ENCODE measurements around the gene C3orf22. TPM values are rescaled to one million over a fixed set of nuclear protein-coding genes. Genes with fewer than 3 reads are reported as not detected.

C3orf22 gene
- total and polyA plus RNA-seq, 9 of the 15 experiments (the other 6 are each of a cell fraction or from before 2014, with no cell fraction given) = not detected

DNA sequence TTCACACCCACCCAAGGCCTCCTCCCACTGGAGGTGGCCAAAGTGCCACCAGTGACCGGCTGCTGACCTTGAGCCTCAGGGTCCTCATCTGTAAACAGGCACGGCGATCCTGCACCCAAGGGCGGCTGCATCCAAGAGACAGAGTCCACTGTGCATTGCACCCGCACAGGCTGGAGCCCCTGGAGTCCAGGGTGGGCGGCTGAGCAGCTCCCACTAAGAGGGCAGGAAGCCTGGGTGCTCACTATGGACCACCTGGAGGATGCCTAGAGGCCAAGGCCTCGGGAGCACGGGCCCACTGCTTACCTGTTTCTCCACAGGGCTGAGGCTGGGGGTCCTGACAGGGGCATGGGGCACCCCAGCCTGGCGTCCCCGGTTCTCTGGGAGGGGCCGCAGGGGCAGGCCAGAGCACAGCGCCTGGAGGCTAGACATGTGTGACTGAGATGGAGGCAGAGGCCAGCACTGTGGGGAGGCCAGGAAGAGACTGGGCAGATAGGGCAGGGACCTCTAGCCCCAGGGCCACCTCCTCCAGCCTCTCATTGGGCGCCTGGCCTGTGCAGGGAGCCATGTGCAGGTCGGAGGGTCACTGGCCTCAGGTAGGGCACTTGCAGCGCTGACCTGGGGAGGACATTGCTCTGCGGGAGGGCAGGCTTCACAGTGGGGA, 41.3 kb downstream of the C3orf22 start, which contains the start of gene UROC1:
TSS of gene UROC1 (minus strand) at position 483 of the 661 bp plus-strand sequence. CDS start at position 429, 54 bp downstream.
- CTCF ChIA-PET (ENCODE audit: low intra/inter-chr PET ratio) = no interaction called here
- Histone ChIP-seq H3K4me3 (no peak within 1 kb of the TSS), H3K36me3 (ENCODE audit: control insufficient read depth, insufficient read depth, low read length) (no peaks in the 10 kb centered on the region), H4K20me1 (replicated peaks; ENCODE audit: control insufficient read depth, insufficient read depth, low read length) (peaks cover 3% of the 10 kb centered on the region; the same call in 1 of the 2 replicates), H3K27ac (ENCODE audit: extremely low read depth, low read depth, low read length) (no peak within 1 kb of the TSS), H3K9ac (ENCODE audit: insufficient read depth in 1 of 2, low read depth in 2 of 2, low read length in 2 of 2) (no peak within 1 kb of the TSS), H3K27me3 (ENCODE audit: control insufficient read depth in 2 of 2, insufficient read depth in 2 of 2, low read length in 2 of 2) (peaks cover 0 to 26% of the 10 kb centered on the region in 2 experiments; a peak in 2 of 5 replicates), H3K4me1 (replicated peaks in 1 of 2; ENCODE audit: control insufficient read depth in 2 of 2, insufficient read depth in 2 of 2, low read length in 2 of 2) (no peaks in the 10 kb centered on the region; a peak in 1 of 5 replicates), H3K9me1 (ENCODE audit: control insufficient read depth, insufficient read depth, low read length) (no peaks in the 10 kb centered on the region), H2AFZ (ENCODE audit: low read depth, low read length) (no peak within 1 kb of the TSS), H3K79me2 (ENCODE audit: control insufficient read depth, insufficient read depth, low read length) (no peaks in the 10 kb centered on the region), H3K9me3 (replicated peaks; ENCODE audit: control insufficient read depth, insufficient read depth, low read depth, low read length) (no peaks in the 10 kb centered on the region), H3K4me2 (ENCODE audit: insufficient read depth, low read length) (no peak within 1 kb of the TSS)
- FAIRE-seq = no peak
- ATAC-seq = no peak
- in situ Hi-C loops (cut with MboI) (no loop called here), intact Hi-C loops (cut with micrococcal nuclease) (no loop called here)
- POLR2A ChIA-PET = no interaction called here
- WGBS (ENCODE audit: insufficient coverage, low coverage, missing lambda C conversion rate) = 6% methylated on average over 10 of the region's 16 CpGs
- TF ChIP-seq RHOXF2B (CRISPR knock-in tag; conservative IDR thresholded peaks at IDR 0.05) = no peak
- TF ChIP-seq ZNF696 (CRISPR knock-in tag; conservative IDR thresholded peaks at IDR 0.05) = no peak
- no TSS peak for BruUV-seq (replicated peaks)
- DNase-seq (ENCODE audit: extremely low read depth in 1 of 4, low spot score in 3 of 4) = no peak

GRCh38 chr3:126516936-126517290, 41.8 kb downstream of the C3orf22 start:
- 0% methylated on average over 5 of the region's 9 CpGs for WGBS (ENCODE audit: insufficient coverage, low coverage, missing lambda C conversion rate)
- no peak for DNase-seq (ENCODE audit: extremely low read depth in 1 of 4, low spot score in 3 of 4)
- intact Hi-C loops (cut with micrococcal nuclease) (no loop called here), in situ Hi-C loops (cut with MboI) (no loop called here)
- no peak overlapping the region for H3K9ac ChIP-seq (ENCODE audit: insufficient read depth in 1 of 2, low read depth in 2 of 2, low read length in 2 of 2)
- H4K20me1 ChIP-seq (replicated peaks; ENCODE audit: control insufficient read depth, insufficient read depth, low read length) = 0 out of 2 replicates have a peak, but pooled peaks cover 2% of the 10 kb centered on the region
- no peak for ATAC-seq
- no peak overlapping the region for H2AFZ ChIP-seq (ENCODE audit: low read depth, low read length)
- TF ChIP-seq ERF (CRISPR knock-in tag; IDR thresholded peaks at IDR 0.05) (no peak), BACH1 (tag; IDR thresholded peaks at IDR 0.05) (no peak), SNRNP70 (optimal IDR thresholded peaks at IDR 0.05; ENCODE audit: low read depth, low read length) (no peak), ZC3H11A (IDR thresholded peaks at IDR 0.05; ENCODE audit: low read depth, low read length) (no peak), GTF2F1 (IDR thresholded peaks at IDR 0.05; ENCODE audit: low read depth, low read length) (no peak), XRCC5 (IDR thresholded peaks at IDR 0.05; ENCODE audit: low read depth, low read length) (no peak), IRF2 (CRISPR knock-in tag; IDR thresholded peaks at IDR 0.05) (no peak)
- TF ChIP-seq, protein P1, sequence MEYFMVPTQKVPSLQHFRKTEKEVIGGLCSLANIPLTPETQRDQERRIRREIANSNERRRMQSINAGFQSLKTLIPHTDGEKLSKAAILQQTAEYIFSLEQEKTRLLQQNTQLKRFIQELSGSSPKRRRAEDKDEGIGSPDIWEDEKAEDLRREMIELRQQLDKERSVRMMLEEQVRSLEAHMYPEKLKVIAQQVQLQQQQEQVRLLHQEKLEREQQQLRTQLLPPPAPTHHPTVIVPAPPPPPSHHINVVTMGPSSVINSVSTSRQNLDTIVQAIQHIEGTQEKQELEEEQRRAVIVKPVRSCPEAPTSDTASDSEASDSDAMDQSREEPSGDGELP (CRISPR knock-in tag; IDR thresholded peaks at IDR 0.05; ENCODE audit: borderline replicate concordance) = no peak
- no peaks in the 10 kb centered on the region for H3K4me1 ChIP-seq (replicated peaks in 1 of 2; ENCODE audit: control insufficient read depth in 2 of 2, insufficient read depth in 2 of 2, low read length in 2 of 2)
- H3K4me2 ChIP-seq (ENCODE audit: insufficient read depth, low read length) = no peak overlapping the region
- no peaks in the 10 kb centered on the region for H3K36me3 ChIP-seq (ENCODE audit: control insufficient read depth, insufficient read depth, low read length)
- H3K4me3 ChIP-seq = no peak overlapping the region
- H3K9me3 ChIP-seq (replicated peaks; ENCODE audit: control insufficient read depth, insufficient read depth, low read depth, low read length) = no peaks in the 10 kb centered on the region
- FAIRE-seq = no peak
- no peaks in the 10 kb centered on the region for H3K9me1 ChIP-seq (ENCODE audit: control insufficient read depth, insufficient read depth, low read length)
- H3K27ac ChIP-seq (ENCODE audit: extremely low read depth, low read depth, low read length) = no peak overlapping the region
- BruUV-seq (replicated peaks) = no TSS peak
- ChIA-PET POLR2A (no interaction called here), CTCF (ENCODE audit: low intra/inter-chr PET ratio) (no interaction called here)
- no peaks in the 10 kb centered on the region for H3K79me2 ChIP-seq (ENCODE audit: control insufficient read depth, insufficient read depth, low read length)
- H3K27me3 ChIP-seq (ENCODE audit: control insufficient read depth in 2 of 2, insufficient read depth in 2 of 2, low read length in 2 of 2) = peaks cover 2 to 29% of the 10 kb centered on the region in 2 experiments; a peak in 3 of 5 replicates

Measured in K562 (cell line).